ENCODE measurements around the gene CEP120. TPM values are rescaled to one million over a fixed set of nuclear protein-coding genes. Genes with fewer than 3 reads are reported as not detected.

CEP120 gene
- total and polyA plus RNA-seq, 2 experiments from 2014 or later, result 7.5 to 16.4 TPM

GRCh38 chr5:123454259-123454911 lies 31.2 kb upstream of the CEP120 start:
- Histone ChIP-seq H3K9me2 (ENCODE audit: insufficient read depth) (no peaks in the 10 kb centered on the region), H3K9ac (no peak overlapping the region), H3K79me2 (ENCODE audit: insufficient read depth) (no peaks in the 10 kb centered on the region), H4K20me1 (ENCODE audit: insufficient read depth) (no peaks in the 10 kb centered on the region), H2AFZ (peak overlapping the region; percentile 31), H3K4me1 (ENCODE audit: insufficient read depth) (no peaks in the 10 kb centered on the region), H3F3A (ENCODE audit: insufficient read depth) (no peaks in the 10 kb centered on the region), H3K27me3 (replicated peaks; ENCODE audit: insufficient read depth) (no peaks in the 10 kb centered on the region), H3K27ac (no peak overlapping the region), H3K4me3 (no peak overlapping the region), H3K36me3 (ENCODE audit: low read depth) (no peaks in the 10 kb centered on the region), H3K9me3 (ENCODE audit: low read depth) (no peaks in the 10 kb centered on the region), H3K4me2 (ENCODE audit: unreplicated experiment) (no peak overlapping the region)
- 51 to 67% methylated on average over 1 of the region's 1 CpG for WGBS, 2 experiments (ENCODE audit: low coverage in 1 of 2, low lambda C conversion rate in 2 of 2, missing lambda C conversion rate in 2 of 2)
- TF ChIP-seq EZH2 (IDR thresholded peaks at IDR 0.05; ENCODE audit: insufficient read depth, poor library complexity, severe bottlenecking), result no peak
- TF ChIP-seq EZH2phosphoT487 (IDR thresholded peaks at IDR 0.05; ENCODE audit: insufficient read depth, low read depth), result no peak
- in situ Hi-C loops (cut with MboI), result no loop called here
- DNase-seq, result peak; percentile 20

GRCh38 chr5:123452401-123452800 lies 29.2 kb upstream of the CEP120 start:
- Histone ChIP-seq H3K27ac (no peak overlapping the region), H3K27me3 (replicated peaks; ENCODE audit: insufficient read depth) (no peaks in the 10 kb centered on the region), H3F3A (ENCODE audit: insufficient read depth) (no peaks in the 10 kb centered on the region), H3K4me3 (no peak overlapping the region), H3K36me3 (ENCODE audit: low read depth) (no peaks in the 10 kb centered on the region), H3K9me3 (ENCODE audit: low read depth) (no peaks in the 10 kb centered on the region), H2AFZ (no peak overlapping the region), H3K9me2 (ENCODE audit: insufficient read depth) (no peaks in the 10 kb centered on the region), H3K4me1 (ENCODE audit: insufficient read depth) (no peaks in the 10 kb centered on the region), H4K20me1 (ENCODE audit: insufficient read depth) (no peaks in the 10 kb centered on the region), H3K79me2 (ENCODE audit: insufficient read depth) (no peaks in the 10 kb centered on the region), H3K9ac (no peak overlapping the region), H3K4me2 (ENCODE audit: unreplicated experiment) (no peak overlapping the region)
- DNase-seq, result no peak
- 79 to 84% methylated on average over 4 of the region's 4 CpGs for whole genome bisulfite sequencing, 2 experiments (ENCODE audit: low coverage in 1 of 2, low lambda C conversion rate in 2 of 2, missing lambda C conversion rate in 2 of 2)
- no peak for TF ChIP-seq EZH2phosphoT487 (IDR thresholded peaks at IDR 0.05; ENCODE audit: insufficient read depth, low read depth)
- no peak for TF ChIP-seq EZH2 (IDR thresholded peaks at IDR 0.05; ENCODE audit: insufficient read depth, poor library complexity, severe bottlenecking)
- in situ Hi-C loops (cut with MboI), result no loop called here

- Histone ChIP-seq H3K36me3 (ENCODE audit: low read depth) (no peaks in the 10 kb centered on the region), H2AFZ (no peak overlapping the region), H3K4me2 (ENCODE audit: unreplicated experiment) (no peak overlapping the region), H3K27me3 (replicated peaks; ENCODE audit: insufficient read depth) (no peaks in the 10 kb centered on the region), H3F3A (ENCODE audit: insufficient read depth) (no peaks in the 10 kb centered on the region), H3K9ac (no peak overlapping the region), H3K9me2 (ENCODE audit: insufficient read depth) (no peaks in the 10 kb centered on the region), H3K9me3 (ENCODE audit: low read depth) (no peaks in the 10 kb centered on the region), H4K20me1 (ENCODE audit: insufficient read depth) (no peaks in the 10 kb centered on the region), H3K4me3 (no peak overlapping the region), H3K79me2 (ENCODE audit: insufficient read depth) (no peaks in the 10 kb centered on the region), H3K4me1 (ENCODE audit: insufficient read depth) (no peaks in the 10 kb centered on the region), H3K27ac (no peak overlapping the region)
- no peak for TF ChIP-seq EZH2 (IDR thresholded peaks at IDR 0.05; ENCODE audit: insufficient read depth, poor library complexity, severe bottlenecking)
- no peak for TF ChIP-seq EZH2phosphoT487 (IDR thresholded peaks at IDR 0.05; ENCODE audit: insufficient read depth, low read depth)
- WGBS, 2 experiments (ENCODE audit: low coverage in 1 of 2, low lambda C conversion rate in 2 of 2, missing lambda C conversion rate in 2 of 2), result 61 to 73% methylated on average over 3 of the region's 3 CpGs
- no peak for DNase-seq
- in situ Hi-C loops (cut with MboI), result no loop called here
These were observed 27.8 kb upstream of the CEP120 start for GRCh38 chr5:123451047-123451446.

GRCh38 chr5:123450640-123451039 lies 27.4 kb upstream of the CEP120 start:
- H3K36me3 ChIP-seq (ENCODE audit: low read depth), result no peaks in the 10 kb centered on the region
- TF ChIP-seq EZH2phosphoT487 (IDR thresholded peaks at IDR 0.05; ENCODE audit: insufficient read depth, low read depth), result no peak
- no peak for TF ChIP-seq EZH2 (IDR thresholded peaks at IDR 0.05; ENCODE audit: insufficient read depth, poor library complexity, severe bottlenecking)
- no peaks in the 10 kb centered on the region for H3K9me2 ChIP-seq (ENCODE audit: insufficient read depth)
- no peak overlapping the region for H3K27ac ChIP-seq
- no peak overlapping the region for H3K4me2 ChIP-seq (ENCODE audit: unreplicated experiment)
- H3K4me3 ChIP-seq, result no peak overlapping the region
- H2AFZ ChIP-seq, result no peak overlapping the region
- no peaks in the 10 kb centered on the region for H3K4me1 ChIP-seq (ENCODE audit: insufficient read depth)
- H3K9me3 ChIP-seq (ENCODE audit: low read depth), result no peaks in the 10 kb centered on the region
- no peak overlapping the region for H3K9ac ChIP-seq
- H3K27me3 ChIP-seq (replicated peaks; ENCODE audit: insufficient read depth), result no peaks in the 10 kb centered on the region
- DNase-seq, result peak; percentile 7
- in situ Hi-C loops (cut with MboI), result no loop called here
- H4K20me1 ChIP-seq (ENCODE audit: insufficient read depth), result no peaks in the 10 kb centered on the region
- H3F3A ChIP-seq (ENCODE audit: insufficient read depth), result no peaks in the 10 kb centered on the region
- H3K79me2 ChIP-seq (ENCODE audit: insufficient read depth), result no peaks in the 10 kb centered on the region

GRCh38 chr5:123450114-123450513 lies 26.9 kb upstream of the CEP120 start:
- H3K9me3 ChIP-seq (ENCODE audit: low read depth), result no peaks in the 10 kb centered on the region
- H3K27me3 ChIP-seq (replicated peaks; ENCODE audit: insufficient read depth), result no peaks in the 10 kb centered on the region
- TF ChIP-seq EZH2 (IDR thresholded peaks at IDR 0.05; ENCODE audit: insufficient read depth, poor library complexity, severe bottlenecking) (no peak), EZH2phosphoT487 (IDR thresholded peaks at IDR 0.05; ENCODE audit: insufficient read depth, low read depth) (no peak)
- no peaks in the 10 kb centered on the region for H3K9me2 ChIP-seq (ENCODE audit: insufficient read depth)
- no peak overlapping the region for H3K9ac ChIP-seq
- no peaks in the 10 kb centered on the region for H4K20me1 ChIP-seq (ENCODE audit: insufficient read depth)
- no peak overlapping the region for H3K4me2 ChIP-seq (ENCODE audit: unreplicated experiment)
- no peaks in the 10 kb centered on the region for H3K4me1 ChIP-seq (ENCODE audit: insufficient read depth)
- no peaks in the 10 kb centered on the region for H3F3A ChIP-seq (ENCODE audit: insufficient read depth)
- no peaks in the 10 kb centered on the region for H3K36me3 ChIP-seq (ENCODE audit: low read depth)
- no peak overlapping the region for H3K27ac ChIP-seq
- in situ Hi-C loops (cut with MboI), result no loop called here
- no peak for DNase-seq
- no peak overlapping the region for H2AFZ ChIP-seq
- 31 to 50% methylated on average over 1 of the region's 1 CpG for WGBS, 2 experiments (ENCODE audit: low coverage in 1 of 2, low lambda C conversion rate in 2 of 2, missing lambda C conversion rate in 2 of 2)
- no peak overlapping the region for H3K4me3 ChIP-seq
- H3K79me2 ChIP-seq (ENCODE audit: insufficient read depth), result no peaks in the 10 kb centered on the region
